ENCODE results near the gene MRPL33. TPM values are rescaled to one million over a fixed set of nuclear protein-coding genes. Genes with fewer than 3 reads are reported as not detected.
"Not testable (repeated sequence)": the region's sequence is repeated elsewhere in the genome, so short reads cannot be mapped to it uniquely, and the experiment has no call there.

MRPL33 gene
- total RNA-seq, 1 donor from 2014 or later, result 79.4 TPM

- no peak for ATAC-seq
- no peaks in the 10 kb centered on the region for H3K27me3 ChIP-seq
- no peaks in the 10 kb centered on the region for H3K9me3 ChIP-seq
- H3K4me3 ChIP-seq, result no peak overlapping the region
- no peak for TF ChIP-seq CTCF (IDR thresholded peaks at IDR 0.05)
- no peak overlapping the region for H3K27ac ChIP-seq
- intact Hi-C loops (cut with DNase I), result no loop called here
- no peaks in the 10 kb centered on the region for H3K36me3 ChIP-seq
- peaks cover 6% of the 10 kb centered on the region for H3K4me1 ChIP-seq
- no peak for DNase-seq
These were observed 16.7 kb upstream of the MRPL33 start for GRCh38 chr2:27754831-27755230.

- Histone ChIP-seq H3K36me3 (no peaks in the 10 kb centered on the region), H3K27ac (no peak overlapping the region), H3K9me3 (no peaks in the 10 kb centered on the region), H3K27me3 (no peaks in the 10 kb centered on the region), H3K4me3 (no peak overlapping the region), H3K4me1 (peaks cover 6% of the 10 kb centered on the region)
- DNase-seq, result no peak
- no peak for ATAC-seq
- TF ChIP-seq CTCF (IDR thresholded peaks at IDR 0.05), result no peak
- intact Hi-C loops (cut with DNase I), result no loop called here
These were observed 15.4 kb upstream of the MRPL33 start for GRCh38 chr2:27756091-27756490.

GRCh38 chr2:27756544-27757498 is 14.7 kb upstream of the MRPL33 start:
- no peak overlapping the region for H3K27ac ChIP-seq
- H3K27me3 ChIP-seq, result no peaks in the 10 kb centered on the region
- intact Hi-C loops (cut with DNase I), result no loop called here
- H3K36me3 ChIP-seq, result no peaks in the 10 kb centered on the region
- DNase-seq (no peak), ATAC-seq (peak; percentile 69)
- TF ChIP-seq CTCF (IDR thresholded peaks at IDR 0.05), result no peak
- no peaks in the 10 kb centered on the region for H3K9me3 ChIP-seq
- H3K4me1 ChIP-seq, result peaks cover 6% of the 10 kb centered on the region
- H3K4me3 ChIP-seq, result no peak overlapping the region

GRCh38 chr2:27762951-27763906 is 8.3 kb upstream of the MRPL33 start:
- Histone ChIP-seq H3K36me3 (no peaks in the 10 kb centered on the region), H3K27ac (no peak overlapping the region), H3K9me3 (no peaks in the 10 kb centered on the region), H3K4me1 (no peaks in the 10 kb centered on the region), H3K4me3 (no peak overlapping the region), H3K27me3 (no peaks in the 10 kb centered on the region)
- DNase-seq (no peak), ATAC-seq (no peak)
- no peak for TF ChIP-seq CTCF (IDR thresholded peaks at IDR 0.05)
- intact Hi-C loops (cut with DNase I), result no loop called here

- intact Hi-C loops (cut with DNase I), result no loop called here
- Histone ChIP-seq H3K4me3 (no peak overlapping the region), H3K27ac (no peak overlapping the region), H3K27me3 (no peaks in the 10 kb centered on the region), H3K36me3 (no peaks in the 10 kb centered on the region), H3K4me1 (no peaks in the 10 kb centered on the region), H3K9me3 (no peaks in the 10 kb centered on the region)
- ATAC-seq (no peak), DNase-seq (no peak)
- TF ChIP-seq CTCF (IDR thresholded peaks at IDR 0.05), result no peak
These were observed 7.6 kb upstream of the MRPL33 start for GRCh38 chr2:27763907-27764267.

- H3K27me3 ChIP-seq; ATAC-seq; DNase-seq; H3K4me1 ChIP-seq; H3K4me3 ChIP-seq; H3K9me3 ChIP-seq; H3K36me3 ChIP-seq; intact Hi-C loops (cut with DNase I); H3K27ac ChIP-seq: not testable (repeated sequence)
These were observed 7.0 kb upstream of the MRPL33 start for GRCh38 chr2:27764526-27764925.
